Activated T-helper 9 cell treated with anti-CD3 and anti-CD28 coated beads, Interleukin-2, amount 50 U/mL, for 16 hours (primary cell): Measurements from ENCODE around the gene KIF5C.

ENCODE experiments used
- DNase-seq: peaks from one replicate; pipeline ENCODE4 v3.0.0-alpha.2; 2020; ENCODE audit warnings: low read depth

The KIF5C gene

DNA sequence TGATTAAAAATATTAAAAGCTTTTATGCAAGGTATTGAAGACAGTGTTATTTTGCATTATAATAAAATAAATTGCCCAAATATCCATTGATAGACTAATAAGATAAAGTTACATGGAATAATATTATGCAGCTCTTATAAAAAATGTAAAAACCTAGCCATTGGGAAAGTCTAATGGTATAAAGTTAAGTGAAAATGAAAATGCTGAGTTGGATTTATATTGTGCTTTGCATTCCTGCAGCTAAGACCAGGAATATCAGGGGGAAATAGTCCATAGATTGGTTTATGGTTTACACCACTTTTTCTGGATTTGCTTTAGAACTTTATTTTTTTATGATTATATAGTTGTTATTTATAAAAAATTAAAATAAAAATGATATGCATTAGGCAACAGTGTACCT lies 117.4 kb downstream of the KIF5C start:
- no peak for DNase-seq

DNA sequence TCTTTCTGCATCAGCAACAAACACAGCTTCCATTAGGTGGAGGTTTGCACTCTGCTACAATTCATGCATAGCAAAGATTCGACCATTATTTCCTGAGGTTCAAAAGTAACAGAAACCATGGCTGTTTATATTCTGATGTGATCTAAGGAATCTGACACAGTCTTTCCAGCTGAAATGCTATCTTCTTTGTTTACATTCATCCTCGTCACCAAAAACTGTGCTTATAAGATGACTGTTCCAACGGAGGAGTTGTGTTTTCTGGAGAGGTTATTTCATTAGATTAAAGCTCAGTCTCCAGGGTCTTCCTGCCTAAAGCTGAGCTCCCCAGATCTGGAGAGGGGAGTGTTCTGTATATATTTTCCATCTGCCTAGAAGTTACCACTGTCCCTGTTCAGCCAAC lies 118.3 kb downstream of the KIF5C start:
- no peak for DNase-seq

DNA sequence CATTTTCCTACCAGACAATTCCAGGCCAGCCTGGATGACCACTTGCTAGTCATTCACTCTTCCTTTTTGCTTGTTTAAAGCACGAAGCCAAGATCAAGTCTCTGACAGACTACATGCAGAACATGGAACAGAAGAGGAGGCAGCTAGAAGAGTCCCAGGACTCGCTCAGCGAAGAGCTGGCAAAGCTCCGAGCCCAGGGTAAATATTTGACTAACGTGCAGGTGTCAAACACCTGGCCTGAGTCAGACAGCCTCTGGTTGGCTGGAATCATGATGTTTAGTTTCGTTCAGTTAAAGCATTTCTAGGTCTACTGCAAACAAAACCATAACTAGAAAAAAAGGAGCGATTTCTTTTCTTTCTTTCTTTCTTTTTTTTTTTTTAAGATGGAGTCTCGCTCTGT lies 119.3 kb downstream of the KIF5C start:
- DNase-seq: no peak

DNA sequence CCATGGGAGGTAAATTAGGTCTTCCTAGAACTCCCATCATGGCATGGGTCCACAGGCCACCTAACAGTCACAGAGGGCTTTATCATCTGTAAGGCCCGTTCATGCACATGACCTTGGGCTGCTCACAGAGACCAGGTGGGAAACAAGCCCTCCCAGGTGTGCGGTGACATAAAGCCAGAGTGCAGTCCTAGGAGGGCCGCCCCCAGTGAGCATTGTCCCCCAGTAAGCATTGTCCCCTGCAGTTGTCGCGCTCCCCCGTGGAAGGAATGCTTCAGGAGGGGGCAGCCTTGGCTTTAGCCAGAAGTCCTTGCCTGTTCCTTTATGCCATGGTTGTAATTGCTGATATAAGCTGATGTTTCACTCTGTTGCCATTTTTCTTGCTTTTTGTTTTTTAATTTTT lies 121.8 kb downstream of the KIF5C start:
- DNase-seq: no peak

DNA sequence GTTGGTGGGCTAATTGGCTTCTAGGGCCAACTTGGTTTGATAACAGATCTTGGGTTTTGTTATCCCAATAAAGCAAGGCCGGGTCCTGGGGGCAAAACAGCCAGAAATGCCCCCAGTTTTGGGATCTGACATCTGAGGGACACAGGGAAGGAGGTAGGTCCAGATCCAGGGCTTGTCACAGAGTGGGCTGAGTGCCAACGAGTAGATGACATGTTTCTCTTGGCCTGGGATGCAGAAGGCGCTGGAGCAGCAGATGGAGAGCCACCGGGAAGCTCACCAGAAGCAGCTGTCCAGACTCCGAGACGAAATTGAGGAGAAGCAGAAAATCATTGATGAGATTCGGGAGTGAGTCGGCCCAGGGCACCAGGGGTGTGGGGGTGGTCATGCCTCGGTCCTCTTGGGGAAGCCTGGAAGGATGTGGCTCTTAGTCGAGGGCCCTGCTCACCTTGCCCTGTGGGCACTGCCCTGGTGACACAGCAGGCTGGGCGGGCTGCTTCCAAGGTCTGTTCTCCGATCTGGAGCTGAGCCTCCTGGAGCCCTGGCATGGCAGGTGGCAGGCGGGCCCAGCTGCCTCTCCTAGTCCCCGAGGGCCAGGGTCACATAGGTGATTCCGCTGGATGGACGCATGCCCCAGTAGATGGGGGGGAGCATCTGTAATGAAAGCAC lies 123.3 kb downstream of the KIF5C start:
- DNase-seq: no peak

DNA sequence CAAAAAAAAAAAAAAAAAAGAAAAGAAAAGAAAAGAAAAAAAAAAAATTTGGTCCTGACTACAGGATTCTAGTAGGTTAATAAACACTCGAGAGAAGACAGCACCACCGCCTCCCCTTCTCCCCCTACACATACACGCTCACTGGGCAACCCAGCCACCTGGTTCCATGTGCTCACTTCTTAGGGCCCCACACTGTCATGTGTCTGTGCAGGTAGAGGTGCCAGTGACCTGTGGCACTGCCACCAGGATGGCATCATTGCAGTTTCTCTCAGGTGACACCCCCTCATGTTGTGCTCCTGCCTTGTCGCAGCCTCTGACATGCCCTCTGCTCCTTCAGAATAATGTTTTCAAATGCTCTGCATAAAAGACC lies 123.8 kb downstream of the KIF5C start:
- DNase-seq: no peak

DNA sequence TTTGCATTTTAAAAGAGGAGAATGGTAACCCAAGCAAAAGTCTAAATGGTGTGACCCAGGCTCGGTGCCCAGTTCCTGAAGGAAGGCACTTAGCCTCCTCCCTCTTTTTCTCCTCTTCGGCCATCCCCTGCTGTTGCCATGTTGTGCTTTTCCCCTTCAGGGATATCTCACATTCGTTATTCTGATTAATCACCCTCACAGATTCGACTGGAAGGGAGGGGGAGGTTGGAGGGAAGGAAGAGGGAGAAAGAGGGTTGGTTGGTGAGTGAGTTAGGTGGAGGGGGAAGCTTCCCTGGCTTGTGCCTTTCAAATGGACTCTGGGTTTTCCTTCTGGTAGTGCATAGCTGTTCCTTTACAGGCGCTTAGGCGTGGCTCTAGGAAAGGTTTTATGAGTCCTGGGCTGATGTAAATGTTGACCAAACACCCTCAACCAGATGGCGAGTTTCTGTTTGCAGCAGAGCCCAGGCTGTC lies 124.5 kb downstream of the KIF5C start:
- no peak for DNase-seq

DNA sequence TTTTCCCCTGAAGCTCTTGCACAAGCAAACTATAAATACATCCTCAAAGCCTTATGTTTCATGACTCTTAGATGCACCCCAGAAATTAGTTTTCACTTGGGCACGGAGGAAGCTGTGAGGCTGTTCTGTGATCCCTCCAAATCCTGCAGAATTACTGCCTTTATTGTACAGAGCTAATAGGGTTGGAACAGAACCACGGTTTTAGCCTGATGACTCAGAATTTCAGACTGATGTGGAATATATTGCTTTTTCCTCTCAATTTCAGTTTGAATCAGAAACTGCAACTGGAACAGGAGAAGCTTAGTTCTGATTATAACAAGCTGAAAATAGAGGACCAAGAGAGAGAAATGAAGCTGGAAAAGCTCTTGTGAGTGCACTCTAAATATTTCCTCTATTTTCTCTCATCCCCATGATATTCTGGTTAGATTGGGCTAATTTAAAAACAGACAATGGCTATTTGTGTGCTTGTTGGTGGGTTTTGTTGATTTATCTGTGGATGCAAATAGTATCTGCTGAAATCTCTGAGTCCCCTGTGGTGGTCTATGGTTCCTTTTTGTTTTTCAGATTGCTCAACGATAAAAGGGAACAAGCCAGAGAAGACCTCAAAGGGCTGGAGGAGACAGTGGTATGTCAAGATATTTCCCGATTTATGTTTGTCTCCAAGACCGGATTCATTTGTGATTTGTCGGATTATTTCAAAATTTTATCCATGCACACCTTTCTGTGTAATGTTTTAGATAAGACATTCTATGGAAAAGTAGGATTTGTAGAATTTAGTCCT lies 125.3 kb downstream of the KIF5C start:
- DNase-seq: no peak

DNA sequence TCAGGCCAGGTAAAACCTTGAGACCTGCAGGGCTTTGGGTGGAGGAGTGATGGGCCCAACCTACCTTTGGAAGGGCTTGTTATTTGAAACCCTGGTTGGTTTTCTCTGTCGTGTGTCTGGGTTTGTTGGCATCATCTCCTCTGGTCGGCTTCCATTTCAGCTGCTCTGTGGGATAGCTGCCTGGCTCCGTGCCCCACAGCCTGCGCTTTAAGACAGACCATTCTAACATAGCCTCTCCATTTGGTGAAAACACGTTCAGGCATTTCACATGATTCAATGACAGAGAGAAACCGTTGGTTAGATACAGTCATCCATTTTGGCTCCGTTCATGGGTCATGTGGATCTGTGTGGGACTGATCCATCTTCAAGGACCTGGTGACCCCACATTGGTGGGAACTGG lies 126.5 kb downstream of the KIF5C start:
- DNase-seq: no peak

DNA sequence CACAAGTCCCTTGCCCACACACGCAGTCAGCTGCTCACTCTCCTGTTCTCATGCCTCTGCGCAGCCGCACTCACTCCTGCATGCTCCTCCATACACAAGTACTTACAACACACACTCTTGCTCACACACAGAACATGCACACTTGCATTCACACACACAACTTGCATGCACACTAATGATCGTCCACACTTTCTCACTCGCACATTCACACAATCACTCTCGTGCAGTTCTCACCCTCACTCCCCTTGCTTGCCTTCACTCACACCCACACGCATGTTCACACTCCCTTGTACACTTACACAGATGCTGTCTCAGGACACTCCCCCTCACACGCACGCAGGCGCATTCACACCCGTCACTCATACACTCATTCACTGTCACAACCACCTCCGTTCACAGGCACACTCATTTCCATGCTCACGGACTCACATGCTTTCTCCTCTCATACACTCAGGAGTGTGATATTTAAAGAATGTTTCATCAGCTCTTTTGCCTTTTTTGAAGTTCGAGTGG lies 127.4 kb downstream of the KIF5C start:
- DNase-seq: no peak

DNA sequence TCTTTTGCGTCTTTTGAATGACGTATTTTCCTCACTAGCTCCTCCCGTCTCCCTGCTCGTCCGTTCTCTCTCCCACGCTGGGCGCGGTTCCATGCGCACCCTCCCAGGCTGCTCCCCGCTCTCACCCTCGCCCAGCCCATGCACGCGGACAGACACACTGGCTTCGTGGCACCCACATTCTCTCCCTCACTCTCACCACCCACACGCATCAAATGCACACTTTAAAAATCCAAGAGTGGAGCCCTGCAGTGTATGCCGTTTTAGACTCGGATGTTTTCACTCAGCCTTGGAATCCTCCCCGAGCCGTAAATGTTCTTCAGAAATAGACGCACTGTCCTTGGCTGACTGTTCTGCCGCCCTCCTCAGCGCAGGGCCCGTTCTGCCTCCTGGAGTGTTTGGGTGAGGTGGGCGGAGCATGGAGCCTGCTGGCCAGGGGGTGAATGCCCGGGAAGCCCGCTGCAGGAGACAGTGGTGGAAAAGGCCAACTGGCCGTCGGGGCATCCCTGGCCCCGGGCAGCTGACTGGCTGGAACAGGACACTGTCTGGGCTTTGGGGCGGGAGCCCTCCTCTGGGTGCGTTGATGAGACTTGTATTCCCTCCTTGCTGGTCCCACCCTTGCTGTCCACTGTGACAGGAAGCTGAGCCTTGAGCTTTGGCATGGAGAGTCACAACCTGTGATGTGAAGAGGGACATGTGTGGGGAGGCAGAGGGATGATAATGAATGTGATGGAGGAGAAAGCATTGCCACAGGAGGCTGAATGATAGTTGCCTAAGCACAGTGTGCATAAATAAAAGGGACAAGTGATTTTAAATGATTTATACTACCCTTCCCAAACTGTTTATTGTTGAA lies 128.1 kb downstream of the KIF5C start:
- no peak for DNase-seq

DNA sequence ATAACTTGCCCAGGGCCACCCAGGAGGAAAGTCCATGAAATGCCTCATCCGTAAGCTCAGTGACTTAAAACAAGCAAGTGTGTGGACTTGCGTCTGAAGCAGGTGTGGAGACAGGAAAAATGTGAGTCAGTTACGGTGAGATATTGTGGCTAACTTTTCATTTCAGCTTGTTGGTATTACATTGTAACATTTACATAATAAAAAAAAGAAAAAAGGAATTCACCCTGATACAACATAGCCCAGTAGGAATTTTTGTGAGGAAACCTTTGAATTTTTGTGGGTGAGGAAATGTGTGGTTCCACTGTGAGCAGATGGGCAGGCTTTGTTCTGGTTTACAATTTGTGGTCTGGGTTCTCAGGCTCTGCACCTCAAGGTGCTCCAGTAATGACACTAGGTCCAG lies 129.8 kb downstream of the KIF5C start:
- DNase-seq: no peak

DNA sequence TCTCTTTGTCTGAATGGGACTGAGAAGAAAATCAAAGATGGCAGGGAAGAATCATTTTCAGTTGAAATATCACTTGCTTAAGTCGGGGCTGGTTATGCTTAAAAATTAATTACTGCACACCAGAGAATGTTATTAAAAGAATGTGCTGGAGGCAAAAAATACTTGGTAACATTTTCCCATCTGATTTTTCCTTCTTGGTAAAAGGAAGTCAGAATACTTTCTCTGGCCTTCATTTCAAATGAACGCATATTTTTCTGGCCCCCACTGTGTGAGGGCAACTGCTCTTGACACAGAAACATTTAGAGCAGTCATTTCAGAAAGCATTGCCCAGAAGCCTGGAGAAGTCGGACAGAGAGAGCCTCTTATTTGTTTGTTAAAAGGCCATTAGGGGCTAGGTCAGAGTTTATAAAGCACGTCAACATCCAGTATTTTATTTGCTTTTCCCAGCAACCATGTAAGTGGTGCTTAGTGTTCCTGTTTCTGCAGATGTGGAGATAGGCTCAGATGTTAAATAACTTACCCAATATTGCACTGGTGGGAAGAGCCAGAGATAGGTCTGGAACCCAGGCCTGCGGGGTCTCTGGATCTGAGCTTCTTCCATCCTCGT lies 130.5 kb downstream of the KIF5C start:
- DNase-seq: no peak

DNA sequence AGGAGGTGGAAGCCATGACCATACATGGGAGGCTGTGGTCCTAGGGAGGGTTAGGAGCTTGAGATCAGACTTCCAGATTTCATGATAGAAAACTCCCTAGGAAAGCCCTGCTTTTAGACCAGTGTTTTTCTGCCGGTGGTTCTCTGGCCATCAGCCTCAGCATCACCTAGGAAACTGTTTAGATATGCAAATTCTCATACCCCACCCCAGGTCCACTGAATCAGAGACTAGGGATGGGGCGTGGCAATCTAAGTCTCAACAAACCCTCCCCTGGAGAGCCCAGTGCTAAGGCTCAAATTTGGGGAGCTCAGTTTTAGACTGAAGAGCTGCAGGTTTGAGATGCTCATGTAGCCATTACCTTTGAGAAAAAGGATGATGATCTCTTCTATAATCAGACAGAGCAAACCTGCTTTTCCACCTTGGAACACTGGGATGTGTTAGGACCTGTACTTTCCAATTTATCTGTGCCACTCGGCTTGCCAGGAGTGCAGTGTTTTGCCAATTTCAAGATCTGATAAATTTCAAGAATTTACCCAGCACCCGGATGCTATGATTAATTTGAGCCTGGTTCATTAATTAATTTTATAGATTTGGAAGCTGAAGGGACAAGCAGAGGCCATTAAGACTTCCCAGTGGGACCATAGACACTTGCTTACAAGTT lies 132.0 kb downstream of the KIF5C start:
- no peak for DNase-seq

DNA sequence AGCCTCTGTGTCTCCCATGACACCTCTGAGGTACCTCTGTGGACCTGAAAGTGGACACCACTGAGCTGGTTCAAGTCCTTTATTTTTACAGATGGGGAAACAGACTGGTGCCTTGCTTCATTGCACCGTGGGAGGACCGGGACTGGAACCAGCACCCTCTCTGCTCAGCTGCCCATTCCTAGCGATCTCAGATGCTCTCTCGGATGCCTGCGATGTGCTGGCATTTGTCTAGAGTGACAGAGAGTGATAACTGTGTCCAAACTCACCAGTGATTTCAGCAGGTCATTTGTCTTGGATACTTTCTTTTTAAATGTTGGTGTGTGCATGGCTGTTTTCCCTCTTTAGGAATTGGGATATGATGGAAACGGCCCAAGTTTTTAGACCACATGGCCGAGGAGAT lies 133.4 kb downstream of the KIF5C start:
- no peak for DNase-seq

DNA sequence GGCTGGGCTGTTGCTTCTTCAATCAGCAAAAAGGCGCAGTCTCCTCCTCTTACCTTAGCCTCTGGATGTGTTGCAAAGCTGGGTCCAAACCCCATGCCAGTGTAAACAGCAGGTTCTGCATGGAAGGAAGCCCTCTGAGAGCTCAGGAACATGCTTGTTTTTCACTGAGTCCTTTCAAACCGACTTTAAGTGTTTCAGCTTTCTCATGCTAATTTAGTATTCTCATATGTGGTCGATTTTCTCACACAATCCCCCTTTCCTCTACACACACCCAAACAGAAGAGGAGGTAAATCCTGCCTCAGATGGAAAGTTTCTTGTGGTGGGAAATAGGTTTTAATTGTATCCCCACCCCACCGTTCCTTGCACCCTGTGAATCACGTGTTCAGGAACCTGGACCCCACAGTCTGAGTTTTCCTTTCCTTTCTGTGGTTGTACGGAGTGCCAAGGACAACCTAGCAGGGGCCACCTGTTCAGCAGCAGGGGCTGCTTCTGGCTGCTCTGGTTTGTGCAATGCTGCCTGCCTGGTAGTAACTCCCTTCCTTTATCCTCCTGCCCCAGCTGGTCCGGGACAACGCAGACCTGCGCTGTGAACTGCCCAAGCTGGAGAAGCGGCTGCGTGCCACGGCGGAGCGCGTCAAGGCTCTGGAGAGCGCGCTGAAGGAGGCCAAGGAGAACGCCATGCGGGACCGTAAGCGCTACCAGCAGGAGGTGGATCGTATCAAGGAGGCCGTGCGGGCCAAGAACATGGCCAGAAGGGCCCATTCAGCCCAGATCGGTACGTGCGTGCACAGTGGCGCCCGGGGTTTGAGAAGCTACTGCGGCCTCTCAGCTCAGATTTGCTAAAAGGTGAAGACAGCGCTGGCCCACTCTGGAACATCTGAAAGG lies 134.8 kb downstream of the KIF5C start:
- no peak for DNase-seq

DNA sequence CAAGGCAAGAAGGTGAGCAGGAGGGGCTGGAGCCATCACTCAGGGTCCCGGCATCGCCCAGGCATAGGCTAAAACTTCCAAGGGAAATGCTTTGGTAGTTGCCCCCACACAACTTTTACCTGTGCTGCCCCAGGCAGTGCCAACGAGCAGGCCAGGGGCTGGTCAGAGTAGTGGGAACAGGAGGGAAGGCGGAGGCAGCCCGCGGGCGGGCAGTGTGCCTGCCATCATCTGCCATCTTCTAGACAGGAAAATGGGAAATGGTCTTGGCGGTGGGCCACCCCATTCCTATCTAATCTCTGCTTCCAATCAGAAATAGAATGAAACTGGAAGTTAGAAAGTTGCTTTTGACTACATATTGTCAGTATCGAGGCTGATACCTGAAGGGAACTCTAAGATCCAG lies 137.5 kb downstream of the KIF5C start:
- no peak for DNase-seq

DNA sequence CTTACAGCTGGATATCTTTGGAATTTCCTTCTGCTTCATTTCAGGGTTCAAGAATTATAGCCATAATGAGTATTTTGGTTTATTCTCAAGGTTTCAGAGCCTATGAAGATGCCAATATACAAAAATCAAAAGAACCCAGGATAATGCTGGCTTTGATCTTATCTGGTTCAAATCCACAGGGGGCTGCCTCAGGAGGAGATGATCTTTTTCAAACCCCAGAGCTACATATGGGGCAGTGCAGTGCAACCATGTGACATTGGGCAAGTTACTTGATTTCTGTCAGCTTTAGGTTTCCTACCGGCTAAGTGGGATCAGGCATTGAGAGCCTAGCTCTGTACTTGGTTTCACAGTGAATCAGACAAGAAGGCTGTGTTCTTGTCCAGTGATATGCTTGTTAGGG lies 140.5 kb downstream of the KIF5C start:
- DNase-seq: no peak

DNA sequence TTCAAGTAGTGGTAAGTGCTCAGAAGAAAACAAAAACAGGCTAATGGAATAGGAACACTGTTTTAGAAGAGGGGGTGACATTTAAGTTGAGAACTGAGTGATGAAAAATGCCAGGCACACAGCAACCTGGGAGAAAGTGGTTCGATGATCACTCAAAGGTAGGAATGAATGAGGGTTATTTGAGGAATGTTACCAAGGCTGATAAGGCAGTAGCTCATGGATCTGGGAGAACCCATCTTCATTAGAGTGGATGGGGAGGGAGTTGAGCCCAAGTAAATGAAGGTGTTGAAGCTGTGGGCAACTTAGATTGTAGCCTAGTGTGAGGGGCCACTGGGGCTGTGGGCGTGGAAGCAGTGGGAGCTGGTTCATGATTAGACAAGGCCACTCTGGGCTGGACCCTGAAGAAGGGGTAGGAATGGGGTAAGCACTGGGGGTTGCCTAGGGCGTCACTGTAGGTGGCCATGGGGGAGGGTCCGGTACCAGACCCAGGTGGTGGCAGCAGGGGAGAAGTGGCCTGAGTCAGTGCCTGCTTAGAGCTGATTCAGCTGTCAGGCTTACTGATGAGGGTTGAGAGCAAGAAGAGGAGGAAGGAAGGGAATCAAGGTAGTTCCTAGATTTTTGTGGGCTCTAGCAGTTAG lies 141.0 kb downstream of the KIF5C start:
- no peak for DNase-seq
